H9 (cell line): ENCODE results near the gene CDC42EP3. TPM values are rescaled to one million over a fixed set of nuclear protein-coding genes. Genes with fewer than 3 reads are reported as not detected.

Experiments
- DNase-seq: peaks from one replicate; pipeline ENCODE4 v3.0.0-alpha.2; 2017
- H2AFZ ChIP-seq: one replicate; pipeline ENCODE4 v1.6.1; 2013; ENCODE audit warnings: mild to moderate bottlenecking, low read length, control low read depth, moderate library complexity
- H2AK5ac ChIP-seq: 2 replicates; pipeline ENCODE4 v1.6.1; 2013; ENCODE audit warnings: low read length, control low read depth, mixed read lengths; ENCODE audit not compliant: insufficient read length
- H2BK120ac ChIP-seq: one replicate; pipeline ENCODE4 v1.6.1; 2013; ENCODE audit warnings: low read depth, mild to moderate bottlenecking, low read length, control low read depth, inconsistent platforms; ENCODE audit not compliant: poor library complexity, severe bottlenecking
- H2BK12ac ChIP-seq: 2 replicates; pipeline ENCODE4 v1.6.1; 2013; ENCODE audit warnings: low read length, control low read depth, mixed read lengths, low read depth; ENCODE audit not compliant: insufficient read length
- H2BK15ac ChIP-seq: 2 replicates; pipeline ENCODE4 v1.6.1; 2013; ENCODE audit warnings: low read depth, low read length, control low read depth
- H2BK20ac ChIP-seq: one replicate; pipeline ENCODE4 v1.6.1; 2013; ENCODE audit warnings: low read depth, mild to moderate bottlenecking, low read length, control low read depth, inconsistent platforms; ENCODE audit not compliant: poor library complexity, severe bottlenecking
- H2BK5ac ChIP-seq: 2 replicates; pipeline ENCODE4 v1.6.1; 2013; ENCODE audit warnings: low read length, control low read depth, mixed read lengths; ENCODE audit not compliant: insufficient read length
- H3K14ac ChIP-seq: 2 replicates; pipeline ENCODE4 v1.6.1; 2013; ENCODE audit warnings: low read length, control low read depth; ENCODE audit not compliant: insufficient read depth
- H3K18ac ChIP-seq: 2 replicates; pipeline ENCODE4 v1.6.1; 2013; ENCODE audit warnings: low read depth, mild to moderate bottlenecking, mixed read lengths, low read length, control low read depth; ENCODE audit not compliant: insufficient read length
- H3K23ac ChIP-seq: 2 replicates; pipeline ENCODE4 v1.6.1; 2013; ENCODE audit warnings: low read length, control low read depth, mixed read lengths, low read depth; ENCODE audit not compliant: insufficient read length
- H3K23me2 ChIP-seq: 2 replicates; pipeline ENCODE4 v1.6.1; 2013; ENCODE audit warnings: low read depth, mild to moderate bottlenecking, mixed read lengths, low read length, control low read depth; ENCODE audit not compliant: insufficient read length, poor library complexity, severe bottlenecking
- H3K27ac ChIP-seq: 2 replicates; pipeline ENCODE4 v1.5.1; 2013; ENCODE audit warnings: low read length, control low read depth, mixed read lengths, low read depth; ENCODE audit not compliant: insufficient read length
- H3K27me3 ChIP-seq: 2 replicates; pipeline ENCODE4 v1.6.1; 2013; ENCODE audit warnings: low read length, control low read depth, inconsistent platforms; ENCODE audit not compliant: insufficient read depth
- H3K4ac ChIP-seq: 2 replicates; pipeline ENCODE4 v1.6.1; 2013; ENCODE audit warnings: low read depth, mild to moderate bottlenecking, control low read depth, inconsistent platforms, low read length, moderate library complexity
- H3K4me1 ChIP-seq: 2 replicates; pipeline ENCODE4 v1.6.1; 2013; ENCODE audit warnings: low read length, control low read depth, inconsistent platforms; ENCODE audit not compliant: insufficient read depth
- H3K4me2 ChIP-seq: 2 replicates; pipeline ENCODE4 v1.6.1; 2013; ENCODE audit warnings: low read length, control low read depth, mixed read lengths; ENCODE audit not compliant: insufficient read length, insufficient read depth
- H3K56ac ChIP-seq: 2 replicates; pipeline ENCODE4 v1.6.1; 2013; ENCODE audit warnings: low read depth, mild to moderate bottlenecking, mixed read lengths, low read length, control low read depth; ENCODE audit not compliant: insufficient read length
- H3K79me1 ChIP-seq: 2 replicates; pipeline ENCODE4 v1.6.1; 2013; ENCODE audit warnings: low read depth, mild to moderate bottlenecking, moderate library complexity, low read length, control low read depth, inconsistent platforms; ENCODE audit not compliant: insufficient read depth, poor library complexity, severe bottlenecking
- H3K79me2 ChIP-seq: 2 replicates; pipeline ENCODE4 v1.6.1; 2013; ENCODE audit warnings: low read length, control low read depth, inconsistent platforms; ENCODE audit not compliant: insufficient read depth
- H3K9ac ChIP-seq: 2 replicates; pipeline ENCODE4 v1.6.1; 2013; ENCODE audit warnings: low read length, control low read depth, mixed read lengths; ENCODE audit not compliant: insufficient read length; ENCODE audit errors: extremely low read depth
- H3K9me3 ChIP-seq: one replicate; pipeline ENCODE4 v1.6.1; 2013; ENCODE audit warnings: low read depth, low read length, inconsistent platforms; ENCODE audit not compliant: control insufficient read depth
- H3T11ph ChIP-seq: one replicate; pipeline ENCODE4 v1.6.1; 2013; ENCODE audit warnings: mild to moderate bottlenecking, low read length, control low read depth, inconsistent platforms
- H4K20me1 ChIP-seq: one replicate; pipeline ENCODE4 v1.6.1; 2013; ENCODE audit not compliant: control insufficient read depth, insufficient read length, insufficient read depth
- H4K5ac ChIP-seq: 2 replicates; pipeline ENCODE4 v1.6.1; 2013; ENCODE audit warnings: low read depth, mild to moderate bottlenecking, mixed read lengths, low read length, control low read depth; ENCODE audit not compliant: insufficient read length
- H4K8ac ChIP-seq: replicated peaks from 2 replicates; pipeline ENCODE4 v1.6.1; 2013; ENCODE audit warnings: low read length, control low read depth, mixed read lengths, low read depth; ENCODE audit not compliant: insufficient read length
- H4K91ac ChIP-seq: 2 replicates; pipeline ENCODE4 v1.6.1; 2013; ENCODE audit warnings: low read depth, mild to moderate bottlenecking, moderate library complexity, mixed read lengths, low read length, control low read depth; ENCODE audit not compliant: insufficient read length
- H3K27ac Mint-ChIP-seq, 3 experiments: 2 replicates in 2 of 3; 3 replicates in 1 of 3; pipeline ENCODE4 v1.8.0; 2020 to 2021; ENCODE audit warnings: mixed read lengths in 3 of 3, mild to moderate bottlenecking in 1 of 3, moderate library complexity in 1 of 3
- H3K27me3 Mint-ChIP-seq: 2 replicates; pipeline ENCODE4 v1.8.0; 2021; ENCODE audit warnings: low read depth, mild to moderate bottlenecking, moderate library complexity, mixed read lengths
- H3K36me3 Mint-ChIP-seq, 3 experiments: 2 replicates in 2 of 3; 3 replicates in 1 of 3; pipeline ENCODE4 v1.8.0; 2020 to 2021; ENCODE audit warnings: low read depth in 3 of 3, mixed read lengths in 3 of 3; ENCODE audit not compliant: insufficient read depth in 1 of 3
- H3K4me1 Mint-ChIP-seq, 2 experiments: 2 replicates each; pipeline ENCODE4 v1.8.0; 2020; ENCODE audit warnings: mixed read lengths in 2 of 2
- H3K4me3 Mint-ChIP-seq, 2 experiments: 2 replicates in 1 of 2; 3 replicates in 1 of 2; pipeline ENCODE4 v1.8.0; 2020 to 2021; ENCODE audit warnings: mild to moderate bottlenecking in 2 of 2, mixed read lengths in 2 of 2, moderate library complexity in 1 of 2
- H3K9me3 Mint-ChIP-seq, 2 experiments: 2 replicates in 1 of 2; 3 replicates in 1 of 2; pipeline ENCODE4 v1.8.0; 2020; ENCODE audit warnings: mild to moderate bottlenecking in 2 of 2, mixed read lengths in 2 of 2, moderate library complexity in 1 of 2
- CTCF ChIP-seq: fragments of 200-600 bp; sonication (generic); conservative IDR thresholded peaks from 3 replicates; pipeline ENCODE4 v1.8.0; 2021; ENCODE audit warnings: antibody characterized with exemption, mild to moderate bottlenecking
- WGBS: extraction: QIAGEN DNeasy Blood & Tissue Kit; methylation state at CpG from one replicate; pipeline ENCODE4 v1.1.7; 2013; ENCODE audit warnings: missing lambda C conversion rate, low lambda C conversion rate, mixed read lengths; ENCODE audit not compliant: insufficient read length; ENCODE audit errors: extremely low coverage; 5-methylcytosine and 5-hydroxymethylcytosine counted together
- total RNA-seq: library from RNA; stranded (reverse); gene quantifications from 2 replicates; pipeline ENCODE4 v1.2.1, GENCODE V29; 2021

CDC42EP3 gene
- total RNA-seq, 1 experiment from 2014 or later: 61.5 TPM

DNA sequence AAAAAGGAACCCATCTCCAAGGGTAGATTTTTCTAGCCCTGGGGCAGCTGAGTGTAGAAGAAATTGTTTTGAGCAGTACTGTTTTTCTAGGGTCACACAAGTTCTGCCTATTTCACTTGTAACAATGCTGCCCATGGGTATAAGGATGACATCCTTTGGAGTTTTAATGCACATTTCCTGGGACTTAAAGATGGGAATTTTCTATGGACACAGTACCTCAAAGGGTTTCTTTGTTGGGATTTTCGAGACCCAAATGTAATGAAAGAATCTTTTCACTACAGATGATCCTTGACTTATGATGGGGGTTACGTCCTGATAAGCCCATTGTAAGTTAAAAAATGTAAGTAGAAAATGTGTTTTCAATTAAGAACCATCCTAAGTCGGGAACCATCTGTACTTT, 31.8 kb downstream of the CDC42EP3 start:
- Histone ChIP-seq H4K8ac (no peak overlapping the region), H3K27ac (no peak overlapping the region), H3T11ph (no peak overlapping the region), H2AK5ac (no peak overlapping the region), H4K91ac (no peak overlapping the region), H3K4ac (no peak overlapping the region), H3K79me2 (0 out of 2 replicates have a peak, but pooled peaks cover 2% of the 10 kb centered on the region), H2BK12ac (no peak overlapping the region), H4K5ac (no peak overlapping the region), H3K27me3 (no peaks in the 10 kb centered on the region), H3K4me2 (no peak overlapping the region), H2BK120ac (no peak overlapping the region), H2BK20ac (no peak overlapping the region), H3K9me3 (no peaks in the 10 kb centered on the region), H2BK5ac (no peak overlapping the region), H3K23ac (no peak overlapping the region), H3K4me1 (no peaks in the 10 kb centered on the region), H3K14ac (no peak overlapping the region), H4K20me1 (no peaks in the 10 kb centered on the region), H3K18ac (no peak overlapping the region), H3K9ac (no peak overlapping the region), H2AFZ (no peak overlapping the region), H2BK15ac (no peak overlapping the region), H3K79me1 (no peaks in the 10 kb centered on the region), H3K23me2 (no peaks in the 10 kb centered on the region), H3K56ac (no peak overlapping the region)
- no peak for TF ChIP-seq CTCF
- H3K27me3 Mint-ChIP-seq: peaks cover 2% of the 10 kb centered on the region
- H3K27ac Mint-ChIP-seq: no peak overlapping the region
- no peaks in the 10 kb centered on the region for H3K9me3 Mint-ChIP-seq
- DNase-seq: no peak
- peaks cover 13 to 16% of the 10 kb centered on the region in 2 experiments for H3K4me1 Mint-ChIP-seq
- H3K4me3 Mint-ChIP-seq: no peak overlapping the region
- H3K36me3 Mint-ChIP-seq: peaks cover 23 to 42% (median 34%) of the 10 kb centered on the region in 3 experiments
- WGBS: no CpG with 5 or more reads among the region's 3 CpGs
